IMR-90 (cell line): ENCODE results near the gene MYO1D. TPM values are rescaled to one million over a fixed set of nuclear protein-coding genes. Genes with fewer than 3 reads are reported as not detected.

Experiments used
- ATAC-seq: fragments of 200-7000 bp; cut with Tn5 transposase; 2 replicates; pipeline ENCODE4 v1.9.1; 2020; ENCODE audit warnings: low read depth, mild to moderate bottlenecking, moderate library complexity
- BruUV-seq: library from RNA; stranded (reverse); fragments of 400-500 nt; replicated peaks from 2 replicates; lab custom pipeline; 2021; lab: Mats Ljungman, UMichigan
- CTCF ChIA-PET: fragments of 300-600 bp; formaldehyde crosslinking; extraction: SDS; loops from one replicate; lab custom pipeline; 2021; ENCODE audit warnings: antibody characterized with exemption; lab: Yijun Ruan, JAX
- POLR2A ChIA-PET: fragments of 300-600 bp; sonication (Branson Sonifier 250); formaldehyde crosslinking; loops from one replicate; lab custom pipeline; 2022; ENCODE audit warnings: antibody characterized with exemption; ENCODE audit not compliant: unreplicated experiment; lab: Charles Lee
- DNase-seq: peaks from one replicate; pipeline ENCODE4 v3.0.0; 2013
- H2AFZ ChIP-seq: replicated peaks from 2 replicates; pipeline ENCODE3; 2013; ENCODE audit warnings: low read length, mild to moderate bottlenecking; ENCODE audit not compliant: poor library complexity
- H2AK5ac ChIP-seq: 2 replicates; pipeline ENCODE4 v1.6.1; 2013; ENCODE audit warnings: low read depth, low read length, inconsistent platforms
- H2AK9ac ChIP-seq: replicated peaks from 2 replicates; pipeline ENCODE3; 2013; ENCODE audit warnings: mild to moderate bottlenecking, low read depth, low read length, moderate library complexity; ENCODE audit not compliant: poor library complexity
- H2BK120ac ChIP-seq: 2 replicates; pipeline ENCODE4 v1.6.1; 2013; ENCODE audit warnings: low read depth, low read length, inconsistent platforms
- H2BK15ac ChIP-seq: 3 replicates; pipeline ENCODE4 v1.6.1; 2013; ENCODE audit warnings: low read depth, low read length, inconsistent platforms
- H2BK20ac ChIP-seq: 2 replicates; pipeline ENCODE4 v1.6.1; 2013; ENCODE audit warnings: low read depth, mild to moderate bottlenecking, inconsistent platforms, low read length, moderate library complexity
- H2BK5ac ChIP-seq: 2 replicates; pipeline ENCODE4 v1.6.1; 2013; ENCODE audit warnings: mild to moderate bottlenecking, low read depth, low read length, inconsistent platforms; ENCODE audit not compliant: poor library complexity, severe bottlenecking
- H3K14ac ChIP-seq: replicated peaks from 2 replicates; pipeline ENCODE4 v1.6.1; 2013; ENCODE audit warnings: low read depth, low read length, inconsistent platforms
- H3K18ac ChIP-seq: 2 replicates; pipeline ENCODE4 v1.6.1; 2013; ENCODE audit warnings: low read depth, low read length, control low read depth
- H3K23ac ChIP-seq: 2 replicates; pipeline ENCODE4 v1.6.1; 2013; ENCODE audit warnings: low read depth, low read length, inconsistent platforms
- H3K27ac ChIP-seq: 2 replicates; pipeline ENCODE4 v1.5.1; 2013; ENCODE audit warnings: mild to moderate bottlenecking, control low read depth, low read length; ENCODE audit not compliant: insufficient read depth
- H3K27me3 ChIP-seq: 2 replicates; pipeline ENCODE4 v1.6.1; 2013; ENCODE audit warnings: low read length; ENCODE audit not compliant: control insufficient read depth, insufficient read depth
- H3K36me3 ChIP-seq: 2 replicates; pipeline ENCODE4 v1.6.1; 2013; ENCODE audit warnings: low read length, mixed read lengths; ENCODE audit not compliant: control insufficient read depth, insufficient read depth
- H3K4ac ChIP-seq: 2 replicates; pipeline ENCODE4 v1.6.1; 2013; ENCODE audit warnings: low read depth, low read length, inconsistent platforms
- H3K4me1 ChIP-seq: 2 replicates; pipeline ENCODE4 v1.6.1; 2013; ENCODE audit warnings: low read length, mixed read lengths; ENCODE audit not compliant: control insufficient read depth, insufficient read depth
- H3K4me2 ChIP-seq: 2 replicates; pipeline ENCODE4 v1.6.1; 2013; ENCODE audit warnings: low read depth, mild to moderate bottlenecking, control low read depth, low read length, moderate library complexity
- H3K4me3 ChIP-seq: 2 replicates; pipeline ENCODE4 v1.5.1; 2013; ENCODE audit warnings: low read depth, mild to moderate bottlenecking, control low read depth, low read length, moderate library complexity; ENCODE audit not compliant: insufficient read depth
- H3K56ac ChIP-seq: 2 replicates; pipeline ENCODE4 v1.6.1; 2013; ENCODE audit warnings: low read length, inconsistent platforms; ENCODE audit not compliant: insufficient read depth; ENCODE audit errors: extremely low read depth
- H3K79me1 ChIP-seq, 2 experiments: 2 replicates each; pipeline ENCODE4 v1.6.1; 2013; ENCODE audit warnings: low read length in 2 of 2, inconsistent platforms in 1 of 2, low read depth in 1 of 2
- H3K9ac ChIP-seq: 2 replicates; pipeline ENCODE4 v1.6.1; 2013; ENCODE audit warnings: low read depth, low read length, control low read depth
- H3K9me1 ChIP-seq: 2 replicates; pipeline ENCODE4 v1.6.1; 2013; ENCODE audit warnings: low read length, inconsistent platforms; ENCODE audit not compliant: insufficient read depth
- H3K9me3 ChIP-seq: 2 replicates; pipeline ENCODE4 v1.6.1; 2013; ENCODE audit warnings: low read length; ENCODE audit not compliant: control insufficient read depth, insufficient read depth
- H4K20me1 ChIP-seq: 2 replicates; pipeline ENCODE4 v1.6.1; 2013; ENCODE audit warnings: low read length, inconsistent platforms; ENCODE audit not compliant: insufficient read depth
- H4K5ac ChIP-seq: 2 replicates; pipeline ENCODE4 v1.6.1; 2013; ENCODE audit warnings: mild to moderate bottlenecking, low read depth, low read length, control low read depth
- H4K8ac ChIP-seq, 2 experiments: 2 replicates each; pipeline ENCODE4 v1.6.1; 2013; ENCODE audit warnings: low read depth in 2 of 2, low read length in 2 of 2, control low read depth in 1 of 2, inconsistent platforms in 1 of 2
- H4K91ac ChIP-seq: 2 replicates; pipeline ENCODE4 v1.6.1; 2013; ENCODE audit warnings: low read depth, low read length, inconsistent platforms; ENCODE audit not compliant: insufficient read depth
- CEBPB ChIP-seq: IDR thresholded peaks from 2 replicates; pipeline ENCODE4 v1.6.1; 2012; ENCODE audit warnings: low read depth, low read length, improper control_type of control experiment
- POLR2A ChIP-seq: IDR thresholded peaks from 2 replicates; pipeline ENCODE4 v1.6.1; 2012; ENCODE audit warnings: mild to moderate bottlenecking, low read depth, low read length
- WGBS, 2 experiments: methylation state at CpG; one replicate each; pipeline versions ENCODE4 v1.1.5 to v1.1.7; 2013; ENCODE audit warnings: missing lambda C conversion rate in 2 of 2; ENCODE audit not compliant: insufficient read length in 1 of 2; ENCODE audit errors: extremely low coverage in 2 of 2; 5-methylcytosine and 5-hydroxymethylcytosine counted together
- dilution Hi-C: fragments of 300-500 bp; cut with HindIII; formaldehyde crosslinking; loops from one replicate; pipeline ENCODE4 v1.14.3; 2018; ENCODE audit warnings: low sequenced_read_pairs; ENCODE audit not compliant: unreplicated experiment
- in situ Hi-C: fragments of 300-500 bp; cut with MboI; formaldehyde crosslinking; loops from 3 replicates; pipeline ENCODE4 v1.14.3; 2019; ENCODE audit warnings: low sequenced_read_pairs, inconsistent platforms, mixed read lengths
- intact Hi-C: fragments of 100-400 bp; cut with micrococcal nuclease; formaldehyde crosslinking; loops from 2 replicates; pipeline ENCODE4 v1.10.0; 2022
- polyA plus RNA-seq, 3 experiments: library from polyadenylated mRNA; depleted of rRNA; stranded (reverse); fragments of >200 nt; gene quantifications; 2 replicates each; pipeline ENCODE4 v1.2.3, GENCODE V29; 2012; ENCODE audit warnings: low replicate concordance in 1 of 3
- total RNA-seq: library from RNA; depleted of rRNA; stranded (reverse); fragments of >200 nt; gene quantifications from 2 replicates; pipeline ENCODE4 v1.2.3, GENCODE V29; 2012
- TF ChIP-seq, protein P1 (sequence below): fragments of 150-350 bp; IDR thresholded peaks from 2 replicates; pipeline ENCODE4 v1.6.1; 2017; ENCODE audit warnings: mild to moderate bottlenecking, antibody characterized with exemption, low read length, low read depth

MYO1D gene
- total and polyA plus RNA-seq, 2 of the 4 experiments (the other 2 are of a cell fraction): 0.63 to 0.90 TPM

DNA sequence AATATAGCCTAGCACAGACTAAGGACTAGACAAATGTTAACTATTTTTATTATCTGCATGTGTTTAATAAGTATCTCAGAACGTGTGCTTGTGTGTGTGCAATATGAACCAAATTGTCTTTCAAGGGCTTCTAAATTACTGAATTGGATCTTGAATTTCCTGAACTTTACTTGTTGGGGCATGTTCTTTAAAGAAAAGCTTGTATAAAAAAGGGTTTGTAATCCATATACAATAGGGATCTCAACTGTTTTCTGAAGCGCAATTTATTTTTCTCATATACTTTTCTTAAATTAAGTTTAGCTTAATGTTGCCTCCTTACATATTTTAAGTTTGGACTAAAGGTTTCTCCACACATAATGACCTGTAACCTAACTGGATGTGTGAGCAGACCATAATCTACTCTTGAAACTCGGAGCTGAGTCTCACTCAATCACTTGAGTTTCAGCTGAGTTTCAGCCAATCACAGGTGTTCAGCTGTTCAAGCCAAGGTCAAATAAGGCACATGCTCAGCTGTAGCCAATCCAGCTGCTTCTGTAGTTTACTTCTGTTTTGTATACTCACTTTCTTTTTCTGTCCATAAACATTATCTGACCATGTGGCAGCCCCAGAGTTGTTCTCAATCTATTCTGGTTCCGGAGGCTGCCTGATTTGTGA is 317.8 kb downstream of the MYO1D start:
- Histone ChIP-seq H3K56ac (no peak overlapping the region), H2BK5ac (no peak overlapping the region), H4K20me1 (no peaks in the 10 kb centered on the region), H2BK15ac (no peak overlapping the region), H3K4me3 (no peak overlapping the region), H3K9me1 (no peaks in the 10 kb centered on the region), H3K4me2 (no peak overlapping the region), H3K27me3 (no peaks in the 10 kb centered on the region), H4K8ac (no peak overlapping the region), H3K36me3 (no peaks in the 10 kb centered on the region), H3K27ac (no peak overlapping the region), H2AK9ac (peak overlapping the region; percentile 42), H3K4me1 (no peaks in the 10 kb centered on the region), H4K91ac (no peak overlapping the region), H3K9me3 (no peaks in the 10 kb centered on the region), H2AK5ac (no peak overlapping the region), H3K9ac (no peak overlapping the region), H4K5ac (no peak overlapping the region), H2AFZ (no peak overlapping the region), H3K4ac (no peak overlapping the region), H3K18ac (no peak overlapping the region), H2BK120ac (no peak overlapping the region), H3K79me1 (no peaks in the 10 kb centered on the region), H2BK20ac (no peak overlapping the region), H3K14ac (no peak overlapping the region), H3K23ac (no peak overlapping the region)
- ChIA-PET POLR2A (no interaction called here), CTCF (no interaction called here)
- dilution Hi-C loops (no loop called here), in situ Hi-C loops (no loop called here), intact Hi-C loops (loop anchor here (5.0 kb wide), 1 partner anchor 43 kb away; no protein-coding TSS in a partner anchor)
- 0% methylated on average over 1 of the region's 4 CpGs; no CpG with 5 or more reads in 1 of the 2 experiments for WGBS, 2 experiments
- BruUV-seq: no TSS peak
- ATAC-seq: no peak
- DNase-seq: no peak
- TF ChIP-seq, protein P1, sequence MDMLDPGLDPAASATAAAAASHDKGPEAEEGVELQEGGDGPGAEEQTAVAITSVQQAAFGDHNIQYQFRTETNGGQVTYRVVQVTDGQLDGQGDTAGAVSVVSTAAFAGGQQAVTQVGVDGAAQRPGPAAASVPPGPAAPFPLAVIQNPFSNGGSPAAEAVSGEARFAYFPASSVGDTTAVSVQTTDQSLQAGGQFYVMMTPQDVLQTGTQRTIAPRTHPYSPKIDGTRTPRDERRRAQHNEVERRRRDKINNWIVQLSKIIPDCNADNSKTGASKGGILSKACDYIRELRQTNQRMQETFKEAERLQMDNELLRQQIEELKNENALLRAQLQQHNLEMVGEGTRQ: peak; percentile 24; the same call in 1 of the 2 replicates
- TF ChIP-seq POLR2A: no peak
- TF ChIP-seq CEBPB: no peak
